ENCODE results near the gene ZNF580.

The ZNF580 gene

DNA sequence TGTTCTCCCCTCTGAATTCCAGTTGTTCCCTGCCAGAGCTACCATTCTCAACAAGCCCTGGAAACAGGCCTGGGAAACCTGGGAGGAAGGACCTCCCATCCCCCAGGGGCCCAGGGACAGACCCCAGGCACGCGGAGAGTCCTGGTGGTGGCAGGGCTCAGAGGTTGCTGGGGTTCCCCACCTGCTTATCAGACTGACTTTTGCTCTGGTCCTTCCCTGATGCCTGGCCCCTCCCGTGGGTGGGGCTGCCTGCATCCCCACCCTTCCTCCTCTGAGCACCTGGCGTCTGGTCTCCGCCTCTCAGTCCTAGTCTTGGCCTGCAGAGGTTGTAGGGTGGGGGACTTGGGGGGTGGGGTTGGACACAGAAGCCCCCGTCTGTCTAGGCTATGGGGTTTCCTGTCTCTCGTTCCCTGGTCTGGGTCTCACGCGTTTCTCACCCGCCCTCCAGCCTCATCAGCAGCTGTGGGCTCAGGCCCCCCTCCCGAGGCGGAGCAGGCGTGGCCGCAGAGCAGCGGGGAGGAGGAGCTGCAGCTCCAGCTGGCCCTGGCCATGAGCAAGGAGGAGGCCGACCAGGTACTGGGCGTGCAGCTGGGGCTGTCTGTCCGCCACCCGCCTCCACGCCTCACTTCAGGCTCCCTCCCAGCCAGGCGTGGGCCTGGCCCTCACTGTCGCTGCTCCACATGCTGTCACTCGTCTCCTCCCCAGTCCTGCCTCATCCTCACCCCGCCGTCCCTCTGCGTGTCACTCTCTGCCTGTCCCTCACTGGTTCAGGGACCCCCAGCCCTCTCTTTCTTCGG, 47.8 kb downstream of the ZNF580 start:
- DNase-seq (ENCODE audit: extremely low spot score, insufficient read length, low read depth) (no peak), FAIRE-seq (no peak)

DNA sequence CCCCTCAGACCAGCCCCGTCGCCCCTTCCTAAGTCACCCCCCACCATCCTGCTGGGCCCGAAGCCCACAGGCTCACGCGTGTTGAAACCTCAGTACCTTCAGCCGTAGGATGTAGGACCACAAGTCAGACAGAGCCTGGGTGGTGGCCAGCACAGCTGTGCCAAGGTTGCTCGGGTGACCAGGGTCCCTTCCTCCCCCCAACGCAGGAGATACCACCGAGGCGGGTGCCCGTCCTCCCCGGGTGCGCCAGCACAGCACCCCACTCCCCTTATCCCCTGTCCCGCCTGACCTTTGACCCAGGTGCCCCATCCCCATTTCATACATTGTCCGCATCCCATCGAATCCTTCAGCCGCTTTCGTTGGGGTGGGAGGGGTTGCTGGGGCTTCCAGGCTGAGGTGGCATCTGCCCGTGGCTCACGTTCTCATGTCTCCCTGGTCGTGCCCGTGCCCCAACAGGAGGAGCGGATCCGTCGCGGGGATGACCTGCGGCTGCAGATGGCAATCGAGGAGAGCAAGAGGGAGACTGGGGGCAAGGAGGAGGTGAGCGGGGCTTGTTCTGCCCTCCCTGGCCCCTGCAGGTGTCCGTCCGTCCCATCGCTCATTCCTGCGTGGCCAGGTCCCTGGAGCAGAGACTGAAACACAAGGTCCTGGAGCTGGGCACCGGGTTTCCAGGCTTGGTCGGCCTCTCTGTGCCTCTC, 48.8 kb downstream of the ZNF580 start:
- no peak for DNase-seq (ENCODE audit: extremely low spot score, insufficient read length, low read depth)
- no peak for FAIRE-seq

DNA sequence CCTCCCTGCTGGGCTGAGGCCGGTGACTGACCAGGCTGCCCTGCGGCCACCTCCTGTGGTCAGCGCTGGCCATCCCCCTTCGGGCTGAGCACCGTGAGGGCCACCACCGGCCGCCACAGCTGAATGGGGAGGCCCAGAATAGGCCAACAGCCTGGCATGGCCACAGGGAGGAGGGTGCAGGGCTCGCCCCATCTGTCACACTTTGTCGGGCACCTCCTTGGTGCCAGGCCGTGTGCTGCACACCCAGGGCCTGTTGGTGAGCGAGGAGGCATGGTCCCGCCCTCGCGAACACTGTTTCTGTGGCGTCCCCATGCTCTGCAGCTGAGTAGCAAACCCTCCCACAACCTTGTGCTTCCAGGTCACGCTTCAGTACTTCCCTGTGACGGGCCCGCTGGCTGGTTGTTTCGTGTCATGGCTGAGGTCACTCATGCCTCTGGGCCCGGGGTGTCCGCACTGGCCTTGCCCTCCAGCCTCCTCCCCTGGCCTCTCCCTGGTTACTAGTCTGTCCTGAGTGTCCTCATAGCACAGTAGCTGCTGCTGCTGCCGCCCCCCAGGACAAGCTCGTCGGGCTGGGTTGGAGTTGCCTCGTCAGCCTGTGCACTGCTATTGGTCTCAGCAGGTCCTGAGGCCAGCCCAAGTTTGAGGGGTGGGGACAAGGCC, 49.4 kb downstream of the ZNF580 start:
- FAIRE-seq (no peak), DNase-seq (ENCODE audit: extremely low spot score, insufficient read length, low read depth) (no peak)

DNA sequence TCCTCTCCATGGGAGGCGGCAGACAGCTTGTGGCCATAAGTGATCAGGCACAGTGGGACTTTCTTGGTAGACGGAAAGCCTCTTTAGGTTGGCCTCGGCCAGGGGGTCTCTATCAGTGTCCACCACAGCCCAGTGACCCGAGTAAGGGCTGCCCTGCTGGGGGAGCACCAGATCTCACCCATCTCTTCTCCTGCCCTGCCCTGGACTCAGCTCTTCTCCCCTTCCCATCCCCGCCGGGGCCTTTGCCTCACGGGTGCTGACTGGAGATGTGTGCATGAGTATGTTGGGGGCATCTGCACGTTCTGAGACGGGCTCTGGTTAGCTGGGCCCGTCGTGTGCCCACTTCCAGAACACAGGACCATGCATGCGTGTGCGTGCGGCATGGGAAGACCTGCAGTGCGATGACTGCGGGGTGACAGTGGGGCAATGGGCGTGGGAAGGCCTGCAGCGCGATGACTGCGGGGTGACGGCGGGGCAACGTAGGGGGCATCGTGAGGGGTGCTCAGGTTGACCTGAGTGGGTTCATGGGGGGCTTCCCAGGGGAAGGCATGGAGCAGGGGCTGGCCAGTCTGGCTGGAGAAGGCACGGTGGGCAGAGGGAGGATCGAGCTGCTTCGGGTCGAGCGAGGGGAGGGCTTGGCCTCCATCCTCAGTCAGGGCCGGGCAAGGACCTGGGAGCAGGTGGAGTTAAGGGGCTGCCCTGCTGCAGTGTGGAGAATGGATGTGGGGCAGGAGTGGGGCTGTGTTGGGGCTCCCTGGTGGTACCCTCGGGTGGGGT, 50.2 kb downstream of the ZNF580 start:
- no peak for FAIRE-seq
- DNase-seq (ENCODE audit: extremely low spot score, insufficient read length, low read depth): no peak

DNA sequence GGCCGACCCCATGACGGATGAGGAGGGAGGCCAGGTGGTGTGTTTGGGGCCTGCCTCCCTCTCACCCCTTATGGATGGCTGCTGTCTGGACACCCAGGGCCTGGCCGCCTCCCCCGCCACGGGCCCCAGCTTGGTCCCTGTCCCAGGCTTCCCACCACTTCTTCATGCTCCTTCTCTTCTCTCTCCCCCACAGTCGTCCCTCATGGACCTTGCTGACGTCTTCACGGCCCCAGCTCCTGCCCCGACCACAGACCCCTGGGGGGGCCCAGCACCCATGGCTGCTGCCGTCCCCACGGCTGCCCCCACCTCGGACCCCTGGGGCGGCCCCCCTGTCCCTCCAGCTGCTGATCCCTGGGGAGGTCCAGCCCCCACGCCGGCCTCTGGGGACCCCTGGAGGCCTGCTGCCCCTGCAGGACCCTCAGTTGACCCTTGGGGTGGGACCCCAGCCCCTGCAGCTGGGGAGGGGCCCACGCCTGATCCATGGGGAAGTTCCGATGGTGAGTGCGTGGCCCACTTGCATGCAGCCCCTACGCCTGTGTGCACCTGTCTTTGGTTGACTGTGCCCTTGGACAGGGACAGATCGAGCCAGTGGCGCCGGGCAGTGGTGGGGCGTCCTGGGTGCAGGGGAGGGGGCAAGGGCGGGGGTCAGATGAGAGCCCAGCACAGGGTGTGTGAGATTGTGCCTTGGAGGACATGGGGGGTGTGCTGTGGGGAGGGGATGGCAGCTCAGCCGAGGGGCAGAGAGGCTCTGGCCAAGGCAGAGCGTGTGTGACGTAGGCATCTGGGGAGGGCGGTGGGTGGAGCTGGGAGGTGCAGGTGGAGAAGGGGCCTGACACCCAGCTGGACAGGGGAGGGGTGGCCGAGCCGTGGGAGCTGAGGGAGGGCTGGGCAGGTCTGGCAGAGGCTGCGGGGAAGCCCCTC, 51.0 kb downstream of the ZNF580 start:
- DNase-seq (ENCODE audit: extremely low spot score, insufficient read length, low read depth) (no peak), FAIRE-seq (no peak)

DNA sequence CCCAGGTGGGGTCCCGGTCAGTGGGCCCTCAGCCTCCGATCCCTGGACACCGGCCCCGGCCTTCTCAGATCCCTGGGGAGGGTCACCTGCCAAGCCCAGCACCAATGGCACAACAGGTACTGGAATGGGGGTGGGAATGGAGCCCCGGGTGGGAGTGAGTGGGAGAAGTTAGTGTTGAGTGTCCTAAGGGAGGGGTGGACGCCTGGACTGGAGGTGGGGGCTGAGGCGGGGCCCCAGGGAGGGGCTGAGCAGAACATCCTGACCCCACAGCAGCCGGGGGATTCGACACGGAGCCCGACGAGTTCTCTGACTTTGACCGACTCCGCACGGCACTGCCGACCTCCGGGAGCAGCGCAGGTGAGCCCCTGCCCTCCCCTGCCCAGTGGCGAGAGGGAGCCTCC, 51.9 kb downstream of the ZNF580 start:
- no peak for FAIRE-seq

More for the DNA sequence above, 51.9 kb downstream of the ZNF580 start:
- no peak for DNase-seq (ENCODE audit: extremely low spot score, insufficient read length, low read depth)
